NCI-H1417 (cell line): Measurements from ENCODE around the gene DGAT2L6.
"Not testable (repeated sequence)": the region's sequence is repeated elsewhere in the genome, so short reads cannot be mapped to it uniquely, and the experiment has no call there.

Experiments used
- DNase-seq, 3 experiments: peaks; one replicate each; lab custom pipeline; 2025; lab: John Stamatoyannopoulos, UW

The DGAT2L6 gene

GRCh38 chrX:70196961-70197720, 19.9 kb downstream of the DGAT2L6 start:
- peak; percentile 52 to 80 (median 55) for DNase-seq

- DNase-seq, result no peak
Observed at GRCh38 chrX:70201732-70202131, 24.4 kb downstream of the DGAT2L6 start.

DNA sequence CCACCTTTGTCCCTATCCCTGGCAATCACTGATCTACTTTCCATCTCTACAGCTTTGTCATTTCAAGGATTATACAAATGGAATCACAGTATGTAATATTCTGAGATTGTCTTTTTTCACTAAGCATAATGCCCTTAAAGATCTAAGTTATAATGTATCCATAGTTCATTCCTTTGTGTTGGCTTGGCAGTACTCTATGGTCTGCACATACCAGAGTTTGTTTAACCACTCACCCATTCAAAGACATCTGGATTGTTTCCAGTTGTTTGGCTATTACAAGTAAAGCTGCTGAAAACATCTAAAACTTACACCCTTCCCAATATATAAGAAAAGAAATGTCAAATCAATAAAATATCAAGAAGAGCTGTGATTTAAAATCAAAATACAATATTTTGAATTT, 31.2 kb downstream of the DGAT2L6 start:
- DNase-seq, result no peak

- not testable (repeated sequence) for DNase-seq
Observed at GRCh38 chrX:70209570-70209969, 32.3 kb downstream of the DGAT2L6 start.

DNA sequence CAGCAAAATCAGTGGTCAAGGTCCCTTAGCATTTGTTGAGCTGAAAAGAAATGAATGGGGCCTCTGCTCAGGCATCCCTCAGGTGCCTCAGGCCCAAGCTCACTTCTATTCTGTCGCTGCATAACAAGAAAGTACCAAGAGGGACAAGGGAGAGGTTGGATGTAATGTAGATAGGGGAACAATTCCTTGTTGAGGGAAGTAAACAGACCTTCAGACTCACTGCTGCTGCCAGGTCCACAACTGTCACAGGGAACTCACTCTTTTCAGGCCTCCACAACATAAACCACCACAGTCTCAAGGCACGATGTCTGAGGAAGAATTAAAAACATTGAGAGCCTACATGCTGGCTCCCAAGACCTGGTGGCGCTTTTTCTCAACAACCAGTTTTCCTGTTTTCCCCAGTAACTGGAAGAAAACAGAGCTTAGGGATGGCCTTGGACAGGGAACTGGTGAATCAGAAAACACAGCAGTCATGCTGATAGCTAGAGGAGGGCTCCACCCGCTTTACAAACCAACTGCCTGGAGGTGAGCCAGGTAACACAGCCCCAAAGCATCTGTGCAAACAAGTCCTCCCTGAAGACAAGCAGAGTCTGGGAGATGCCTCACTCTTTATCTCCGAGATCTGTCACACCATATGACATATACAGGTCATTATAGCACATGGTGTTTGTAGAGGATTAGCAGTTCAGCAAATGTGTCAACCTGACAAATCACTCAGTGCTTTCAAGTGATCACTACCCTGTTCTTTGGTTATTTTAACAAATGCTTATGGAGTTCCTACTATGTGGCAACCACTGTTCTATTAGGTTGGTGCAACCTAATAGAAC, 42.9 kb downstream of the DGAT2L6 start:
- DNase-seq, result peak in 2 of 3 experiments; percentile 9 to 45

GRCh38 chrX:70226048-70226447, 48.8 kb downstream of the DGAT2L6 start:
- no peak for DNase-seq

DNA sequence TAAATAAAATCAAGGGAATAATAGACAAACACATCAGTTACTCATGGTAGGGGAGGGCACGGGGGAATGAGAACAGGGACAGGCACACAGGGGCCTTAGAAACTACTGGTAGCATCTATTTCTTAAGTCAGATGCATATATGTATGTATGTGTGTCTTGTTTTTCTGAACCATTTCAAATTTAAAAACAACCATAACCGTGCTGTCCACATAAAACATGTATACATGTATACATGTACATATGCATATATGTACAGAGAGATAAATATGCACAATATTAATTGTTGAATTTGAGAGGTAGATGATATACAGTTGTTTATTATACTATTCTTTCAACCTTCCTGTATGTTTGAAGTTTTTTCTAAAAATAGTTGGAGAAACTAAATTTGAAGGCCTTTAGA, 49.4 kb downstream of the DGAT2L6 start:
- no peak for DNase-seq

- no peak for DNase-seq
Observed at GRCh38 chrX:70231666-70232065, 54.4 kb downstream of the DGAT2L6 start.

DNA sequence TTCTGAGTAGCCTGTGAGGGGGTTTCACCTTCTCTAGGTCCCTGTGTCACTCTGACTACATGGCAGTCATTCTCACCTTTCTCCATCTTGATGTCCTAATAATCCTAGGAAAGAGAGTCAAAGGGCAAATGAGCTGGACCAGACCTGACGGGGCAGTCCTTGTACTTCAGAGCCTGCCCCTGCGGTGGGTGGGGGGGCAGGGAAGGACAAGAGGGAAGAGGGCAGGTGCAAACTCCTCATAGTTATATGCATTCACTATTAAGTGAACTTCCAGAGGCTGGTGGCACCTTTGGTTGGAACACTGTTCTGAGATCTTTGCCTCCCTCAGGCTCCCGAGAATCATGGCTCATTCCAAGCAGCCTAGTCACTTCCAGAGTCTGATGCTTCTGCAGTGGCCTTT, 57.1 kb downstream of the DGAT2L6 start, which contains the start of gene AWAT1:
TSS of gene AWAT1 (plus strand) at position 301 of the 400 bp plus-strand sequence. CDS start at position 342, 41 bp downstream.
- DNase-seq, result no peak

DNA sequence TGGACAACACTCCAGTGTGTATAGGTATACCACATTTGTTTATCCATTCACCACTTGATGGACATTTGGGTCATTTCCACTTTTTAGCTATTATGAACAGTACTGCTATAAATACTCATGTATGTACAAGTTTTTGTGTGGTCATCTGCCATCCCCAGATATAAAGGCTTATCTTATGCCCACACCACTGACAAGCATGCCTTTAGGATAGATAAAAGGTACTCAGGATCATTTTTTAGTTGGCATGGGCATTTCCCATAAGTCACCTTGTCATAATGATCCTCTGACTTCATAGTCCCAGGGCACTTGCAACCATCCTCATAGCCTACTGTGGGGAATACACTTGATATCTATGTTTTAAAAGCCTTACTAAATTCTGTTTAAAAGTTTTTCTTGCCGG, 63.5 kb downstream of the DGAT2L6 start:
- no peak for DNase-seq

GRCh38 chrX:70241501-70241900, 64.2 kb downstream of the DGAT2L6 start:
- DNase-seq, result no peak

GRCh38 chrX:70243601-70244000, 66.3 kb downstream of the DGAT2L6 start:
- DNase-seq, result not testable (repeated sequence)

DNA sequence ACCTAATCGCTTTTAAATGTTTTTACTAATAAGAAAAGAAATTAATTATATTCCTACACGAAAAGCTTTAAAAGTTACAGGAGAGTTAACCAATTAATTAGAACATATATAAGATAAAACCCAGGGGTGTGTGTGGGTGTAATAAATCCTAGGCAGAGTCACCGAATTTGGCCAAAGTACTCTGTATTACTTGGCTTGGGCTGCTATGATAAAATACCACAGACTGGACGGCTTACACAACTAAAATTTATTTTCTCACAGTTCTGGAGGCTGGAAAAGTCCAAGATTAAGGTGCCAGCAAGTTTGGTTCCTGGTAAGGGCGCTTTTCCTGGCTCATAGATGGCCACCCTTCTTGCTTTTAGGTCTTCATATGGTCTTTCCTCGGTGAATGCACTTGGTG, 67.6 kb downstream of the DGAT2L6 start:
- no peak for DNase-seq

DNA sequence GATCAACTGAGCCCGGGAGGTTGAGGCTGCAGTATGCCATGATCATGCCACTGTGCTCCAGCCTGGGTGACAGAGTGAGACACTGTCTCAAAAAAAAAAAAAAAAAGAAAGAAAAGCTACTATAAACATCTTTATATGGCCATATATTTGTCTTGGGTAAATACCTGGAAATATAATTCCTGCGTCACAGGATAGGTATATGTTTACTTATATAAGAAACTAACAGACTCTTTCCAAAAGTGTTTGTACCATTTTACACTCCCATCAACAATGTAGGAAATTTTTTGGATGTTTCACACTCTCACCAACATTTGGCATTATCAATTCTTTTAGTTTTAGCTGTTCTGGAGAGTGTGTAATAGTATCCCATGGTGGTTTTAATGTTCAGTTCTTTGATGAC, 70.0 kb downstream of the DGAT2L6 start:
- DNase-seq, result no peak

DNA sequence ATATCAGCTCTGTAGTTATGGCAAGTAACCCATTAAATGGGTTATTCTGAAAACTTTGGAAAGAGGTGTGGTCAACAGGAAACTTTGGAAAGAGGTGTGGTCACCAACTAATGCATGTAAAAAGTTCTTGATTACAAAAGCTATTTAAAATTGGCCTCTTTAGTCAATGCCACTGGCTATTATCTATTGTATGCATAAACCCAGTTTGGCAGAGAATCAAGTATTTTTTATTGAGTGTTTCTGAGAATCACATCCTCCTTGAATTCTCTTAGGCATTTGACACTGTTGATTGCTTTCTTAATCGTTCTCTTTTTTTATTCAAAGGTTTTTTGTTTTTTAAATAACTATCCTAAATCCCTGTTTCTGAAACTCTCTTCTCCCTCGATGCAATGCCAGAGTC, 75.2 kb downstream of the DGAT2L6 start:
- no peak for DNase-seq

GRCh38 chrX:70253377-70254062, 76.2 kb downstream of the DGAT2L6 start:
- DNase-seq, result peak in 1 of 3 experiments; percentile 46

DNA sequence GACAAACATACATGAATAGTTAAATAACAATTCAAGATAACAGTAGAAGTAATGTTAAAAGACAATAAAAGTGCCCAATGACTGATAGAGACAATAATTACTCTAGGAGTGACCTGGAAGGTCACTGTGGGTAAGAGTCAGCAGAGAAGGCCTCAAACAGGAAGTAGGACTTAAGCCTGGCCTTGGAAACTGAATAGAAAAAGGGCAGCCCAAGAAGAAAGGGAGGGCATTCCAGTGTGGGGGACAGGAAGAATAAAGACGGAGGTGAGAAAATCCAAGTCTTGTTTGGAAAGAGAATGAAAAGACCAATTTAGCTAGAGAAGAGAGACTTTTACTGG, 76.7 kb downstream of the DGAT2L6 start:
- no peak for DNase-seq

GRCh38 chrX:70254909-70255308, 77.6 kb downstream of the DGAT2L6 start:
- DNase-seq, result no peak
